Measurements from ENCODE around the gene KERA.

DNA sequence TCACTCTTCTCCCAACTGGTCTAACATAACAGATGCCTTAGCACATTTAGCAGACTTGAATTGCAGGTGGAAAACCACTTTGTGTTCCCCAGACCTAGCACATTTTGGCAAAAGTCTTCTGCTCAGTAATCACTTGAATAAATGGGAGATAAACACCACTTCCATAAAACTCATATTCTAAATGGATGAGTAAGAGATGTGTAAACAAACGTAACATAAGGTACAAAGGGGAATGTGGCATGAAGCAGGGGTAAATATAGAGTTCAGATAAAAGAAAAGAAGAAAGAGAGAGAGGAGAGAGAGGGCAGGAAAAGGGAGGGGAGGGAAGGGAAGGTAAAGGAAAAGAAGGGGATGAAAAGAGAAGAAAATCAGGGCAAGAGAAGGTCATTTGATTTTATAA lies 17.0 kb upstream of the KERA start:
- TF ChIP-seq ZBTB21 (tag by site-specific recombination; IDR thresholded peaks at IDR 0.05): no peak
- TF ChIP-seq ZNF362 (tag by site-specific recombination; IDR thresholded peaks at IDR 0.05): no peak
- no peak for TF ChIP-seq CTCF (tag by site-specific recombination; IDR thresholded peaks at IDR 0.05)
- no peak for TF ChIP-seq KLF16 (tag by site-specific recombination; IDR thresholded peaks at IDR 0.05)
- no peak for TF ChIP-seq ZNF521 (tag by site-specific recombination; IDR thresholded peaks at IDR 0.05)
- no peak for TF ChIP-seq ZBTB17 (tag by site-specific recombination; IDR thresholded peaks at IDR 0.05)
- no peak for TF ChIP-seq ZNF560 (tag by site-specific recombination; IDR thresholded peaks at IDR 0.05; ENCODE audit: borderline replicate concordance)
- no peak for TF ChIP-seq ZNF518A (tag by site-specific recombination; conservative IDR thresholded peaks at IDR 0.05; ENCODE audit: low read depth)
- TF ChIP-seq ZNF280D (tag by site-specific recombination; IDR thresholded peaks at IDR 0.05): no peak
- no peak for TF ChIP-seq TCF7L2 (IDR thresholded peaks at IDR 0.05; ENCODE audit: borderline replicate concordance, low read depth, low read length)

Data from HEK293 (cell line).